T-helper 1 cell treated with Interleukin-12 subunit alpha and Interleukin-12 subunit beta and Interleukin-4 antibody, amounts not matched to agents 30 ng/mL and 1 ng/mL, for 36 hours (primary cell): ENCODE results near the gene ZDHHC14. TPM values are rescaled to one million over a fixed set of nuclear protein-coding genes. Genes with fewer than 3 reads are reported as not detected.
"Not testable (repeated sequence)": the region's sequence is repeated elsewhere in the genome, so short reads cannot be mapped to it uniquely, and the experiment has no call there.

Source experiments
- intact Hi-C: fragments of 100-400 bp; cut with micrococcal nuclease; formaldehyde crosslinking; loops from one replicate; pipeline ENCODE4 v1.15.1; 2024
- total RNA-seq: library from RNA; stranded (reverse); gene quantifications from 2 replicates; pipeline ENCODE4 v1.2.3, GENCODE V29; 2022

The ZDHHC14 gene
- 18.3 and 20.2 TPM in 2 replicates for total RNA-seq

GRCh38 chr6:157380779-157381561 is at the start of gene ZDHHC14:
Gene ZDHHC14, plus strand, starts transcription at chr6:157381190.
- intact Hi-C loops: loop anchor here (1.0 to 5.0 kb wide), 19 partner anchors 12 to 1661 kb away; partner anchors contain the start of genes ARID1B, DYNLT1, GTF2H5 and SERAC1

- intact Hi-C loops: no loop called here
Observed at GRCh38 chr6:157332813-157333212, 48.2 kb upstream of the ZDHHC14 start.

- intact Hi-C loops: no loop called here
Observed at GRCh38 chr6:157333537-157333936, 47.5 kb upstream of the ZDHHC14 start.

GRCh38 chr6:157333956-157334355 is 47.0 kb upstream of the ZDHHC14 start:
- intact Hi-C loops: no loop called here

- intact Hi-C loops: loop anchor here (1.0 kb wide), 3 partner anchors 22 to 772 kb away; no protein-coding TSS in a partner anchor
Observed at GRCh38 chr6:157335829-157336228, 45.2 kb upstream of the ZDHHC14 start.

- intact Hi-C loops: not testable (repeated sequence)
Observed at GRCh38 chr6:157337276-157337675, 43.7 kb upstream of the ZDHHC14 start.

GRCh38 chr6:157337751-157338150 is 43.2 kb upstream of the ZDHHC14 start:
- intact Hi-C loops: no loop called here

- intact Hi-C loops: loop anchor here (1.0 kb wide), 1 partner anchor 328 kb away; no protein-coding TSS in a partner anchor
Observed at GRCh38 chr6:157339432-157339831, 41.6 kb upstream of the ZDHHC14 start.

GRCh38 chr6:157343732-157344131 is 37.3 kb upstream of the ZDHHC14 start:
- intact Hi-C loops: no loop called here

GRCh38 chr6:157346373-157346772 is 34.6 kb upstream of the ZDHHC14 start:
- intact Hi-C loops: no loop called here

- intact Hi-C loops: no loop called here
Observed at GRCh38 chr6:157358287-157358686, 22.7 kb upstream of the ZDHHC14 start.

GRCh38 chr6:157361886-157362285 is 19.1 kb upstream of the ZDHHC14 start:
- intact Hi-C loops: no loop called here

GRCh38 chr6:157364705-157365104 is 16.3 kb upstream of the ZDHHC14 start:
- intact Hi-C loops: no loop called here

- intact Hi-C loops: no loop called here
Observed at GRCh38 chr6:157366648-157367047, 14.3 kb upstream of the ZDHHC14 start.

- intact Hi-C loops: loop anchor here (1.0 kb wide), 1 partner anchor 12 kb away; no protein-coding TSS in a partner anchor
Observed at GRCh38 chr6:157368359-157369049, 12.5 kb upstream of the ZDHHC14 start.

- intact Hi-C loops: no loop called here
Observed at GRCh38 chr6:157370755-157371154, 10.2 kb upstream of the ZDHHC14 start.

GRCh38 chr6:157372501-157373280 is 8.3 kb upstream of the ZDHHC14 start:
- intact Hi-C loops: no loop called here

GRCh38 chr6:157374889-157375443 is 6.0 kb upstream of the ZDHHC14 start:
- intact Hi-C loops: no loop called here

- intact Hi-C loops: no loop called here
Observed at GRCh38 chr6:157376241-157376640, 4.7 kb upstream of the ZDHHC14 start.

- intact Hi-C loops: no loop called here
Observed at GRCh38 chr6:157376706-157377230, 4.2 kb upstream of the ZDHHC14 start.
